ENCODE results near the gene RNASEH1. TPM values are rescaled to one million over a fixed set of nuclear protein-coding genes. Genes with fewer than 3 reads are reported as not detected.

RNASEH1 gene
- total and polyA plus RNA-seq, 2 of the 13 experiments (the other 11 are each of a cell fraction or from before 2014, with no cell fraction given) = 14.5 to 57.4 TPM

GRCh38 chr2:3604991-3605961 lies 47.1 kb upstream of the RNASEH1 start (continued):
- TF ChIP-seq ZNF430 (CRISPR knock-in tag; IDR thresholded peaks at IDR 0.05) (no peak), NPAS2 (CRISPR knock-in tag; IDR thresholded peaks at IDR 0.05; ENCODE audit: borderline replicate concordance) (no peak), ZNF136 (CRISPR knock-in tag; IDR thresholded peaks at IDR 0.05; ENCODE audit: low read depth) (no peak), PHF20 (CRISPR knock-in tag; IDR thresholded peaks at IDR 0.05) (peak; percentile 78), KDM6A (CRISPR knock-in tag; IDR thresholded peaks at IDR 0.05; ENCODE audit: low read depth) (0 out of 2 replicates have a peak, but pooled peaks have one; percentile 12), ISL2 (CRISPR knock-in tag; IDR thresholded peaks at IDR 0.05) (0 out of 2 replicates have a peak, but pooled peaks have one; percentile 26), ZNF274 (CRISPR knock-in tag; IDR thresholded peaks at IDR 0.05) (no peak), ZNF639 (CRISPR knock-in tag; conservative IDR thresholded peaks at IDR 0.05) (0 out of 2 replicates have a peak, but pooled peaks have one; percentile 46), SOX13 (IDR thresholded peaks at IDR 0.05) (peak; percentile 52; the same call in 1 of the 2 replicates), SOX13 (CRISPR knock-in tag; conservative IDR thresholded peaks at IDR 0.05 in 1 of 2, IDR thresholded peaks at IDR 0.05 in 1 of 2) (no peak; a peak in 2 of 4 replicates), GABPA (IDR thresholded peaks at IDR 0.05; ENCODE audit: low read depth, low read length) (no peak), GABPA (CRISPR knock-in tag; IDR thresholded peaks at IDR 0.05; ENCODE audit: low read depth) (no peak; the same call in 1 of the 2 replicates), SIX1 (CRISPR knock-in tag; IDR thresholded peaks at IDR 0.05; ENCODE audit: borderline replicate concordance) (peak; percentile 43), BRD4 (CRISPR knock-in tag; IDR thresholded peaks at IDR 0.05) (no peak), PAF1 (CRISPR knock-in tag; IDR thresholded peaks at IDR 0.05) (no peak), RNF2 (conservative IDR thresholded peaks at IDR 0.05; ENCODE audit: low read depth) (no peak), AGO1 (IDR thresholded peaks at IDR 0.05; ENCODE audit: low read depth, low read length, poor library complexity, severe bottlenecking) (no peak), SMAD1 (CRISPR knock-in tag; IDR thresholded peaks at IDR 0.05; ENCODE audit: borderline replicate concordance, low read depth) (no peak), CC2D1A (CRISPR knock-in tag; IDR thresholded peaks at IDR 0.05) (no peak), SP1 (IDR thresholded peaks at IDR 0.05) (no peak), SP1 (CRISPR knock-in tag; IDR thresholded peaks at IDR 0.05) (peak; percentile 53; the same call in 1 of the 2 replicates), ZNF230 (CRISPR knock-in tag; IDR thresholded peaks at IDR 0.05) (no peak)
- TF ChIP-seq, protein P1, sequence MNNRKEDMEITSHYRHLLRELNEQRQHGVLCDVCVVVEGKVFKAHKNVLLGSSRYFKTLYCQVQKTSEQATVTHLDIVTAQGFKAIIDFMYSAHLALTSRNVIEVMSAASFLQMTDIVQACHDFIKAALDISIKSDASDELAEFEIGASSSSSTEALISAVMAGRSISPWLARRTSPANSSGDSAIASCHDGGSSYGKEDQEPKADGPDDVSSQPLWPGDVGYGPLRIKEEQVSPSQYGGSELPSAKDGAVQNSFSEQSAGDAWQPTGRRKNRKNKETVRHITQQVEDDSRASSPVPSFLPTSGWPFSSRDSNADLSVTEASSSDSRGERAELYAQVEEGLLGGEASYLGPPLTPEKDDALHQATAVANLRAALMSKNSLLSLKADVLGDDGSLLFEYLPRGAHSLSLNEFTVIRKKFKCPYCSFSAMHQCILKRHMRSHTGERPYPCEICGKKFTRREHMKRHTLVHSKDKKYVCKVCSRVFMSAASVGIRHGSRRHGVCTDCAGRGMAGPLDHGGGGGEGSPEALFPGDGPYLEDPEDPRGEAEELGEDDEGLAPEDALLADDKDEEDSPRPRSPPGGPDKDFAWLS (CRISPR knock-in tag; IDR thresholded peaks at IDR 0.05; ENCODE audit: borderline replicate concordance) = no peak
- TF ChIP-seq, protein P2, sequence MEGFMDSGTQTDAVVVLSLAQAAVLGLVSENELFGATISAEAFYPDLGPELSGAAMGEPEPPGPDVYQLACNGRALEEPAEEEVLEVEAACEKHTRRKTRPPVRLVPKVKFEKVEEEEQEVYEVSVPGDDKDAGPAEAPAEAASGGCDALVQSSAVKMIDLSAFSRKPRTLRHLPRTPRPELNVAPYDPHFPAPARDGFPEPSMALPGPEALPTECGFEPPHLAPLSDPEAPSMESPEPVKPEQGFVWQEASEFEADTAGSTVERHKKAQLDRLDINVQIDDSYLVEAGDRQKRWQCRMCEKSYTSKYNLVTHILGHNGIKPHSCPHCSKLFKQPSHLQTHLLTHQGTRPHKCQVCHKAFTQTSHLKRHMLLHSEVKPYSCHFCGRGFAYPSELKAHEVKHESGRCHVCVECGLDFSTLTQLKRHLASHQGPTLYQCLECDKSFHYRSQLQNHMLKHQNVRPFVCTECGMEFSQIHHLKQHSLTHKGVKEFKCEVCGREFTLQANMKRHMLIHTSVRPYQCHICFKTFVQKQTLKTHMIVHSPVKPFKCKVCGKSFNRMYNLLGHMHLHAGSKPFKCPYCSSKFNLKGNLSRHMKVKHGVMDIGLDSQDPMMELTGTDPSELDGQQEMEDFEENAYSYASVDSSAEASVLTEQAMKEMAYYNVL (CRISPR knock-in tag; IDR thresholded peaks at IDR 0.05; ENCODE audit: borderline replicate concordance) = no peak

All from HepG2 (cell line).